GM23338 (cell line): Measurements from ENCODE around the gene NUFIP2. TPM values are rescaled to one million over a fixed set of nuclear protein-coding genes. Genes with fewer than 3 reads are reported as not detected.

Source experiments
- ATAC-seq: fragments of 200-7000 bp; cut with Tn5 transposase; 3 replicates; pipeline ENCODE4 v1.9.1; 2020
- DNase-seq: peaks from one replicate; pipeline ENCODE4 v3.0.0-alpha.2; 2015; ENCODE audit warnings: low spot score
- H2AFZ ChIP-seq: fragments of 200-600 bp; sonication (generic); 2 replicates; pipeline ENCODE4 v1.8.0; 2016; ENCODE audit warnings: antibody characterized with exemption, mild to moderate bottlenecking, moderate library complexity
- H3F3A ChIP-seq: fragments of 200-600 bp; sonication (generic); replicated peaks from 2 replicates; pipeline ENCODE4 v1.8.0; 2017; ENCODE audit warnings: antibody characterized with exemption, mixed run types, low read depth
- H3K27ac ChIP-seq: fragments of 200-600 bp; sonication (generic); 2 replicates; pipeline ENCODE4 v1.6.1; 2016; ENCODE audit warnings: low read depth
- H3K27me3 ChIP-seq: fragments of 200-600 bp; sonication (generic); 2 replicates; pipeline ENCODE4 v1.8.0; 2016; ENCODE audit warnings: mild to moderate bottlenecking, mixed run types, moderate library complexity; ENCODE audit not compliant: insufficient read depth
- H3K36me3 ChIP-seq: fragments of 200-600 bp; sonication (generic); 2 replicates; pipeline ENCODE4 v1.8.0; 2016; ENCODE audit warnings: mild to moderate bottlenecking; ENCODE audit not compliant: insufficient read depth
- H3K4me1 ChIP-seq: fragments of 200-600 bp; sonication (generic); 2 replicates; pipeline ENCODE4 v1.8.0; 2016; ENCODE audit warnings: mild to moderate bottlenecking, moderate library complexity; ENCODE audit not compliant: insufficient read depth
- H3K4me2 ChIP-seq: fragments of 200-600 bp; sonication (generic); 2 replicates; pipeline ENCODE4 v1.7.1; 2017; ENCODE audit warnings: mixed run types
- H3K4me3 ChIP-seq: fragments of 200-600 bp; sonication (generic); 2 replicates; pipeline ENCODE4 v1.6.1; 2016; ENCODE audit warnings: mixed run types
- H3K79me2 ChIP-seq: fragments of 200-600 bp; sonication (generic); replicated peaks from 2 replicates; pipeline ENCODE4 v1.8.0; 2017; ENCODE audit warnings: mild to moderate bottlenecking; ENCODE audit not compliant: insufficient read depth
- H3K9me2 ChIP-seq: fragments of 200-600 bp; sonication (generic); 2 replicates; pipeline ENCODE4 v1.8.0; 2017; ENCODE audit not compliant: insufficient read depth
- H4K20me1 ChIP-seq: fragments of 200-600 bp; sonication (generic); replicated peaks from 2 replicates; pipeline ENCODE4 v1.8.0; 2017; ENCODE audit warnings: mild to moderate bottlenecking; ENCODE audit not compliant: insufficient read depth
- H3K27ac Mint-ChIP-seq: 2 replicates; pipeline ENCODE4 v1.8.0; 2020; ENCODE audit warnings: inconsistent platforms, mild to moderate bottlenecking, moderate library complexity, mixed read lengths
- H3K27me3 Mint-ChIP-seq: 3 replicates; pipeline ENCODE4 v1.8.0; 2022; ENCODE audit warnings: low read depth, mild to moderate bottlenecking, moderate library complexity, mixed read lengths, inconsistent platforms; ENCODE audit not compliant: insufficient read depth, poor library complexity
- H3K36me3 Mint-ChIP-seq: 3 replicates; pipeline ENCODE4 v1.8.0; 2021; ENCODE audit warnings: low read depth, mild to moderate bottlenecking, inconsistent platforms, moderate library complexity, mixed read lengths
- H3K4me1 Mint-ChIP-seq: 3 replicates; pipeline ENCODE4 v1.8.0; 2020; ENCODE audit warnings: mild to moderate bottlenecking, inconsistent platforms, mixed read lengths
- H3K4me3 Mint-ChIP-seq: 3 replicates; pipeline ENCODE4 v1.8.0; 2021; ENCODE audit warnings: moderate library complexity, mild to moderate bottlenecking, inconsistent platforms, mixed read lengths
- H3K9me3 Mint-ChIP-seq: 3 replicates; pipeline ENCODE4 v1.8.0; 2020; ENCODE audit warnings: moderate library complexity, mild to moderate bottlenecking, inconsistent platforms, mixed read lengths
- ETS1 ChIP-seq: IDR thresholded peaks from 2 replicates; pipeline ENCODE4 v1.6.1; 2016; ENCODE audit warnings: antibody characterized with exemption
- EZH2 ChIP-seq: fragments of 200-600 bp; sonication (generic); IDR thresholded peaks from one replicate; pipeline ENCODE4 v1.8.0; 2017; ENCODE audit warnings: antibody characterized with exemption, mild to moderate bottlenecking, low read depth; ENCODE audit not compliant: unreplicated experiment
- EZH2phosphoT487 ChIP-seq: fragments of 200-600 bp; sonication (generic); IDR thresholded peaks from one replicate; pipeline ENCODE4 v1.8.1; 2018; ENCODE audit warnings: antibody characterized with exemption; ENCODE audit not compliant: unreplicated experiment
- NANOG ChIP-seq: IDR thresholded peaks from 2 replicates; pipeline ENCODE4 v1.6.1; 2016; ENCODE audit warnings: antibody characterized with exemption, borderline replicate concordance
- STAT1 ChIP-seq: IDR thresholded peaks from one replicate; pipeline ENCODE4 v1.6.1; 2016; ENCODE audit warnings: antibody characterized with exemption; ENCODE audit not compliant: unreplicated experiment
- ZNF114 ChIP-seq: fragments of 250-450 bp; sonication (Bioruptor Pico); IDR thresholded peaks from 2 replicates; pipeline ENCODE4 v1.5.0; 2020; ENCODE audit warnings: mild to moderate bottlenecking, moderate library complexity
- ZNF331 ChIP-seq: fragments of 250-450 bp; sonication (Bioruptor Pico); IDR thresholded peaks from 2 replicates; pipeline ENCODE4 v1.5.0; 2020; ENCODE audit warnings: low read depth, mild to moderate bottlenecking, moderate library complexity
- ZNF462 ChIP-seq: fragments of 250-450 bp; sonication (Bioruptor Pico); IDR thresholded peaks from 2 replicates; pipeline ENCODE4 v1.5.0; 2020; ENCODE audit warnings: mild to moderate bottlenecking, moderate library complexity
- polyA plus RNA-seq: library from polyadenylated mRNA; unstranded; fragments of >200 nt; fragmentation: Nextera tagmentation; extraction: Ambion mirVana; gene quantifications from 2 replicates; pipeline ENCODE4 v1.2.1, GENCODE V29; 2016
- total RNA-seq: library from RNA; depleted of rRNA; stranded (reverse); fragments of >200 nt; shearing (Covaris generic); gene quantifications from 2 replicates; pipeline ENCODE4 v1.2.3, GENCODE V29; 2014

NUFIP2 gene
- total and polyA plus RNA-seq, 2 experiments from 2014 or later, result 22.2 to 88.5 TPM

GRCh38 chr17:29255926-29256522, 37.9 kb downstream of the NUFIP2 start:
- Histone ChIP-seq H3K4me1 (peaks cover 11% of the 10 kb centered on the region; the same call in 1 of the 2 replicates), H2AFZ (no peak overlapping the region), H3K79me2 (peaks cover 11% of the 10 kb centered on the region), H3K27ac (no peak overlapping the region), H3K36me3 (no peaks in the 10 kb centered on the region; the same call in 1 of the 2 replicates), H3K4me2 (no peak overlapping the region), H3F3A (peaks cover 3% of the 10 kb centered on the region; the same call in 1 of the 2 replicates), H3K4me3 (no peak overlapping the region), H3K27me3 (no peaks in the 10 kb centered on the region), H3K9me2 (no peaks in the 10 kb centered on the region), H4K20me1 (peaks cover 22% of the 10 kb centered on the region)
- Mint-ChIP-seq H3K36me3 (peaks cover 16% of the 10 kb centered on the region; the same call in 2 of the 3 replicates), H3K4me3 (no peak overlapping the region), H3K9me3 (no peaks in the 10 kb centered on the region), H3K4me1 (peaks cover 3% of the 10 kb centered on the region; the same call in 2 of the 3 replicates), H3K27me3 (peaks cover 3% of the 10 kb centered on the region), H3K27ac (no peak overlapping the region)
- ATAC-seq (no peak), DNase-seq (no peak)
- no peak for TF ChIP-seq EZH2phosphoT487

- peaks cover 3% of the 10 kb centered on the region for H3K27me3 Mint-ChIP-seq
- H4K20me1 ChIP-seq, result peaks cover 18% of the 10 kb centered on the region
- no peak for ATAC-seq
These were observed 40.9 kb downstream of the NUFIP2 start for GRCh38 chr17:29253037-29253436.

More at GRCh38 chr17:29253037-29253436, 40.9 kb downstream of the NUFIP2 start:
- Histone ChIP-seq H3K27ac (no peak overlapping the region), H3K36me3 (no peaks in the 10 kb centered on the region), H3K4me2 (no peak overlapping the region), H3K4me1 (no peaks in the 10 kb centered on the region), H3F3A (peaks cover 3% of the 10 kb centered on the region; the same call in 1 of the 2 replicates), H2AFZ (no peak overlapping the region), H3K4me3 (no peak overlapping the region), H3K27me3 (no peaks in the 10 kb centered on the region), H3K9me2 (no peaks in the 10 kb centered on the region; the same call in 1 of the 2 replicates), H3K79me2 (no peaks in the 10 kb centered on the region)
- Mint-ChIP-seq H3K27ac (no peak overlapping the region), H3K9me3 (no peaks in the 10 kb centered on the region), H3K4me1 (no peaks in the 10 kb centered on the region), H3K36me3 (no peaks in the 10 kb centered on the region; the same call in 2 of the 3 replicates), H3K4me3 (no peak overlapping the region)
- no peak for TF ChIP-seq ZNF462 (CRISPR knock-in tag)
- TF ChIP-seq NANOG, result no peak
- TF ChIP-seq ZNF331 (CRISPR knock-in tag), result no peak
- TF ChIP-seq STAT1, result no peak
- TF ChIP-seq ETS1, result no peak
- TF ChIP-seq ZNF114, result no peak
- no peak for TF ChIP-seq EZH2
- no peak for DNase-seq
